ENCODE data around the gene SSX2IP.
"Not testable (repeated sequence)": the region's sequence is repeated elsewhere in the genome, so short reads cannot be mapped to it uniquely, and the experiment has no call there.

The SSX2IP gene

DNA sequence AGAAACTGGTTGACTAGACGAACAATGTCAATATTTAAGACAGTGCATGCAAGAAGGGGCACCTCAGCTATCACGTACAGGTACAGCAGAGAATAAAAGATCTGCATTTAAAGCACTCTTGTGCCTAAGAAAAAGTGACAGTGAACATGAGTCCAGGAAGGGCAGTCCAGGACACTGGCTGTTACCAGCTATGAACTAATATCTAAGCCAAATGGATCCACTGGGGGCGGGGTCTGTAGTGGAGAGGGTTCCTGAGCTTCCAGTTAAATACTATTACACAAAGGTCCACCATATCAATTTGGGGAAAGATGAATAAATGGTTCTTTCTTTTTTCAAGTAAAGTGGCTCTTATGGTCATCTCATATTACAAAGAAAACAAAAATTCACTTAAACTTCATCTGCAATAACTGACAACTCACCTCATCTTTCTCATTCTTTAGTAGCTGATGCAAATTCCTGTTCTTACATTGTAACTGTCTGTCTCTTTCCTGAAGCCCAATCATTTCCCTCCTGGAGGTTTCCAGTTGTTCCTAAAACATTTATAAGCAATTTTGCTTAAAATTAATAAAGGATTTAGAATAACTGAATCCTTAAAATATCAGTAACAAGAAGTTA lies 24.5 kb downstream of the SSX2IP start:
- H4K5ac ChIP-seq (ENCODE audit: low read length) = no peak overlapping the region
- no peak overlapping the region for H2BK120ac ChIP-seq (ENCODE audit: low read depth, low read length)
- H3K27ac ChIP-seq (ENCODE audit: low read depth, low read length) = no peak overlapping the region
- H3K23ac ChIP-seq (ENCODE audit: low read length) = no peak overlapping the region
- no peak overlapping the region for H2AK5ac ChIP-seq (ENCODE audit: low read length)
- no peak overlapping the region for H2BK5ac ChIP-seq (ENCODE audit: low read length)
- no peak overlapping the region for H3K56ac ChIP-seq (ENCODE audit: low read length)
- H3K18ac ChIP-seq (ENCODE audit: low read length) = no peak overlapping the region
- no peaks in the 10 kb centered on the region for H3K27me3 ChIP-seq (ENCODE audit: insufficient read depth, low read length, poor library complexity)
- WGBS (ENCODE audit: extremely low coverage, insufficient coverage, low lambda C conversion rate) = no CpG with 5 or more reads among the region's 3 CpGs
- no peaks in the 10 kb centered on the region for H3K79me2 ChIP-seq (ENCODE audit: control insufficient read depth, insufficient read depth, low read length)
- DNase-seq = no peak
- H3K4me3 ChIP-seq (ENCODE audit: low read length) = no peak overlapping the region
- H3K4me1 ChIP-seq (ENCODE audit: control insufficient read depth, low read depth, low read length) = no peaks in the 10 kb centered on the region
- no peak overlapping the region for H3K9ac ChIP-seq (ENCODE audit: low read length)
- no peak overlapping the region for H4K8ac ChIP-seq (ENCODE audit: low read depth, low read length)
- no peak overlapping the region for H2BK15ac ChIP-seq (replicated peaks; ENCODE audit: low read depth)
- H3K4me2 ChIP-seq (ENCODE audit: low read length) = no peak overlapping the region
- H3K36me3 ChIP-seq (ENCODE audit: control insufficient read depth, insufficient read depth, low read length) = no peaks in the 10 kb centered on the region
- H3K4ac ChIP-seq (ENCODE audit: low read depth, low read length) = no peak overlapping the region
- H3K79me1 ChIP-seq (ENCODE audit: low read length) = no peaks in the 10 kb centered on the region

- H3K79me2 ChIP-seq (ENCODE audit: control insufficient read depth, insufficient read depth, low read length) = no peaks in the 10 kb centered on the region
- no peak overlapping the region for H3K23ac ChIP-seq (ENCODE audit: low read length)
- H4K8ac ChIP-seq (ENCODE audit: low read depth, low read length) = no peak overlapping the region
- no peak overlapping the region for H3K4me2 ChIP-seq (ENCODE audit: low read length)
- no peak overlapping the region for H3K4me3 ChIP-seq (ENCODE audit: low read length)
- H3K56ac ChIP-seq (ENCODE audit: low read length) = no peak overlapping the region
- peaks cover 1% of the 10 kb centered on the region for H3K36me3 ChIP-seq (ENCODE audit: control insufficient read depth, insufficient read depth, low read length)
- no peak overlapping the region for H2BK5ac ChIP-seq (ENCODE audit: low read length)
- H3K79me1 ChIP-seq (ENCODE audit: low read length) = no peaks in the 10 kb centered on the region
- WGBS (ENCODE audit: extremely low coverage, insufficient coverage, low lambda C conversion rate) = no CpG with 5 or more reads among the region's 2 CpGs
- no peaks in the 10 kb centered on the region for H3K27me3 ChIP-seq (ENCODE audit: insufficient read depth, low read length, poor library complexity)
- no peak overlapping the region for H4K5ac ChIP-seq (ENCODE audit: low read length)
- no peak overlapping the region for H3K4ac ChIP-seq (ENCODE audit: low read depth, low read length)
- no peak overlapping the region for H2BK120ac ChIP-seq (ENCODE audit: low read depth, low read length)
- peak; percentile 19 for DNase-seq
- no peaks in the 10 kb centered on the region for H3K4me1 ChIP-seq (ENCODE audit: control insufficient read depth, low read depth, low read length)
- H3K9ac ChIP-seq (ENCODE audit: low read length) = no peak overlapping the region
- H3K27ac ChIP-seq (ENCODE audit: low read depth, low read length) = no peak overlapping the region
- H3K18ac ChIP-seq (ENCODE audit: low read length) = no peak overlapping the region
- H2BK15ac ChIP-seq (replicated peaks; ENCODE audit: low read depth) = no peak overlapping the region
- H2AK5ac ChIP-seq (ENCODE audit: low read length) = no peak overlapping the region
Measured at GRCh38 chr1:84653130-84653677, 37.1 kb downstream of the SSX2IP start.

DNA sequence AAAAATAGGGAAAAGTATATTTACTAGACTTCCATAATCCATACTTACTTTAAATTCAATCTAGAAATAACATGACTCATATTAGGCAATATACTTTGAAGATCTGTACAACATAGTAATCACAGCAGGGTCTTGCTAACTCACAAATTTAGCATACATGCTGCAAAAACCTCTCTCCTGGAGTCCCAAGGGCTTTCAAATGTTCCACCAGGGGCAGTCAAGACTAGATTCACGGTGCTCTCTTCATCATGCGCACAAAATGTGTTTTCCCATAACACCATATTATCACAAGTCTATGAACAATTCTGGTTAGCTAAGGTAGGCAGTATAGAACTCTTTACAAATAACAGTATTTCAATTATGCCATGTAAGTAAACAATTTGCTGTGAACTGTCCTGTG lies 45.8 kb downstream of the SSX2IP start:
- WGBS (ENCODE audit: extremely low coverage, insufficient coverage, low lambda C conversion rate) = no CpG with 5 or more reads among the region's 2 CpGs
- no peaks in the 10 kb centered on the region for H3K4me1 ChIP-seq (ENCODE audit: control insufficient read depth, low read depth, low read length)
- H3K9ac ChIP-seq (ENCODE audit: low read length) = no peak overlapping the region
- H3K23ac ChIP-seq (ENCODE audit: low read length) = no peak overlapping the region
- H3K27me3 ChIP-seq (ENCODE audit: insufficient read depth, low read length, poor library complexity) = no peaks in the 10 kb centered on the region
- no peak overlapping the region for H3K4me2 ChIP-seq (ENCODE audit: low read length)
- H3K36me3 ChIP-seq (ENCODE audit: control insufficient read depth, insufficient read depth, low read length) = peaks cover 1% of the 10 kb centered on the region
- no peak overlapping the region for H2BK120ac ChIP-seq (ENCODE audit: low read depth, low read length)
- H3K18ac ChIP-seq (ENCODE audit: low read length) = no peak overlapping the region
- no peaks in the 10 kb centered on the region for H3K79me1 ChIP-seq (ENCODE audit: low read length)
- H3K79me2 ChIP-seq (ENCODE audit: control insufficient read depth, insufficient read depth, low read length) = no peaks in the 10 kb centered on the region
- H3K4me3 ChIP-seq (ENCODE audit: low read length) = no peak overlapping the region
- no peak overlapping the region for H2BK15ac ChIP-seq (replicated peaks; ENCODE audit: low read depth)
- H3K56ac ChIP-seq (ENCODE audit: low read length) = no peak overlapping the region
- no peak overlapping the region for H3K27ac ChIP-seq (ENCODE audit: low read depth, low read length)
- no peak overlapping the region for H4K8ac ChIP-seq (ENCODE audit: low read depth, low read length)
- no peak overlapping the region for H2AK5ac ChIP-seq (ENCODE audit: low read length)
- no peak for DNase-seq
- no peak overlapping the region for H3K4ac ChIP-seq (ENCODE audit: low read depth, low read length)
- H4K5ac ChIP-seq (ENCODE audit: low read length) = no peak overlapping the region
- no peak overlapping the region for H2BK5ac ChIP-seq (ENCODE audit: low read length)

DNA sequence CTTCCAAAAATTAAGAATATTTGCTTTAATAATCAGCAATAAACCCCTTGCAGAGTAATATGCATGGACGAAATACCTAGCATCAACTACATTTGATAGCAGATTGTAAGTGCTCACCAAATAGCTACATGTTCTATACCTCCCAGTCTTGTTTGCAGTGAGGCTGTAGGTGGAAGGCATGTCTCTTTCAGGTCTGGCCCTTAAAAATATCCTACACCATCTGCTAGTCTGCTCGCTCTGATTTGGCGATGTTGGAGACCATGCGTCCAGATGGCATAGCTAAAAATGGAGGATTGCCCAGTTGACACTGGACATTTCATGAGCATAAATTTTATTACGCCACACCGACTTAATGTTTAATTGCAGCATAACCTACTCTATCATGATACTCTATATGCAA lies 47.1 kb downstream of the SSX2IP start:
- no peak overlapping the region for H3K9ac ChIP-seq (ENCODE audit: low read length)
- no CpG with 5 or more reads among the region's 6 CpGs for WGBS (ENCODE audit: extremely low coverage, insufficient coverage, low lambda C conversion rate)
- DNase-seq = no peak

DNA sequence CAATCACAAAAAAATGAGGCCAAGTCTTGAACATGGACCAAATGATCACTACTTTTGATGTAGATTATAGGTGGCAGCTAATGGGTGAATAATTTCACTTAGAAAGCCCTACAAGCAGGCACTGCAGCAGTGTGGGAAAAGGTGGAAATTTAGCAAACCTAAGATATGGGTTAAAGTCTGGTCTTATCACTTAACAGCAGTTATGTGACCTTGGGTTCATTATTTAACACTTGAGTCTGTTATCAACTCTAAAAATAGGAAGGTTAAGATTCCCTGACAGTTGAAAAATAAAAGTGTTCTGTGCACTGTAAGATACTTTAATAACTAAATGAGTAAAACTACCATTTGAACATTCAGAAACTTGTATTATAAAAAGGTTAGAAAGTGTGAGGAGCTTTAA lies 47.5 kb downstream of the SSX2IP start:
- no peak overlapping the region for H3K4me3 ChIP-seq (ENCODE audit: low read length)
- H2AK5ac ChIP-seq (ENCODE audit: low read length) = no peak overlapping the region
- H2BK15ac ChIP-seq (replicated peaks; ENCODE audit: low read depth) = no peak overlapping the region
- H4K8ac ChIP-seq (ENCODE audit: low read depth, low read length) = no peak overlapping the region
- H3K4ac ChIP-seq (ENCODE audit: low read depth, low read length) = no peak overlapping the region
- no peak overlapping the region for H2BK120ac ChIP-seq (ENCODE audit: low read depth, low read length)
- H4K5ac ChIP-seq (ENCODE audit: low read length) = no peak overlapping the region
- H3K23ac ChIP-seq (ENCODE audit: low read length) = no peak overlapping the region
- H3K56ac ChIP-seq (ENCODE audit: low read length) = no peak overlapping the region
- H3K4me2 ChIP-seq (ENCODE audit: low read length) = no peak overlapping the region
- H2BK5ac ChIP-seq (ENCODE audit: low read length) = no peak overlapping the region
- no peaks in the 10 kb centered on the region for H3K4me1 ChIP-seq (ENCODE audit: control insufficient read depth, low read depth, low read length)
- no peak overlapping the region for H3K18ac ChIP-seq (ENCODE audit: low read length)
- H3K79me2 ChIP-seq (ENCODE audit: control insufficient read depth, insufficient read depth, low read length) = no peaks in the 10 kb centered on the region
- H3K27me3 ChIP-seq (ENCODE audit: insufficient read depth, low read length, poor library complexity) = no peaks in the 10 kb centered on the region
- no peaks in the 10 kb centered on the region for H3K79me1 ChIP-seq (ENCODE audit: low read length)
- no peaks in the 10 kb centered on the region for H3K36me3 ChIP-seq (ENCODE audit: control insufficient read depth, insufficient read depth, low read length)
- H3K27ac ChIP-seq (ENCODE audit: low read depth, low read length) = no peak overlapping the region
- no peak overlapping the region for H3K9ac ChIP-seq (ENCODE audit: low read length)
- DNase-seq = no peak

More for the DNA sequence above, 47.1 kb downstream of the SSX2IP start:
- H2BK120ac ChIP-seq (ENCODE audit: low read depth, low read length) = no peak overlapping the region
- no peak overlapping the region for H3K23ac ChIP-seq (ENCODE audit: low read length)
- no peak overlapping the region for H2AK5ac ChIP-seq (ENCODE audit: low read length)
- H3K18ac ChIP-seq (ENCODE audit: low read length) = no peak overlapping the region
- H3K56ac ChIP-seq (ENCODE audit: low read length) = no peak overlapping the region
- H2BK15ac ChIP-seq (replicated peaks; ENCODE audit: low read depth) = no peak overlapping the region
- H2BK5ac ChIP-seq (ENCODE audit: low read length) = no peak overlapping the region
- H3K36me3 ChIP-seq (ENCODE audit: control insufficient read depth, insufficient read depth, low read length) = no peaks in the 10 kb centered on the region
- H4K5ac ChIP-seq (ENCODE audit: low read length) = no peak overlapping the region
- H3K4me3 ChIP-seq (ENCODE audit: low read length) = no peak overlapping the region
- no peak overlapping the region for H3K4me2 ChIP-seq (ENCODE audit: low read length)
- no peaks in the 10 kb centered on the region for H3K4me1 ChIP-seq (ENCODE audit: control insufficient read depth, low read depth, low read length)
- H3K79me1 ChIP-seq (ENCODE audit: low read length) = no peaks in the 10 kb centered on the region
- no peak overlapping the region for H4K8ac ChIP-seq (ENCODE audit: low read depth, low read length)
- no peak overlapping the region for H3K27ac ChIP-seq (ENCODE audit: low read depth, low read length)
- no peaks in the 10 kb centered on the region for H3K27me3 ChIP-seq (ENCODE audit: insufficient read depth, low read length, poor library complexity)
- no peak overlapping the region for H3K4ac ChIP-seq (ENCODE audit: low read depth, low read length)
- no peaks in the 10 kb centered on the region for H3K79me2 ChIP-seq (ENCODE audit: control insufficient read depth, insufficient read depth, low read length)

- no CpG with 5 or more reads among the region's 6 CpGs for WGBS (ENCODE audit: extremely low coverage, insufficient coverage, low lambda C conversion rate)
- H3K27me3 ChIP-seq (ENCODE audit: insufficient read depth, low read length, poor library complexity); H2BK15ac ChIP-seq (replicated peaks; ENCODE audit: low read depth); H2BK120ac ChIP-seq (ENCODE audit: low read depth, low read length); H2AK5ac ChIP-seq (ENCODE audit: low read length); H3K23ac ChIP-seq (ENCODE audit: low read length); H3K4me3 ChIP-seq (ENCODE audit: low read length); H2BK5ac ChIP-seq (ENCODE audit: low read length); H3K36me3 ChIP-seq (ENCODE audit: control insufficient read depth, insufficient read depth, low read length); H4K8ac ChIP-seq (ENCODE audit: low read depth, low read length); H3K4ac ChIP-seq (ENCODE audit: low read depth, low read length); H3K56ac ChIP-seq (ENCODE audit: low read length); H3K4me2 ChIP-seq (ENCODE audit: low read length); H3K18ac ChIP-seq (ENCODE audit: low read length); H3K9ac ChIP-seq (ENCODE audit: low read length); H3K4me1 ChIP-seq (ENCODE audit: control insufficient read depth, low read depth, low read length); H3K79me1 ChIP-seq (ENCODE audit: low read length); DNase-seq; H3K27ac ChIP-seq (ENCODE audit: low read depth, low read length); H4K5ac ChIP-seq (ENCODE audit: low read length); H3K79me2 ChIP-seq (ENCODE audit: control insufficient read depth, insufficient read depth, low read length): not testable (repeated sequence)
Measured at GRCh38 chr1:84639731-84640130, 50.5 kb downstream of the SSX2IP start.
